BE2C (cell line): ENCODE results near the gene B4GALT2.

ENCODE experiments used
- DNase-seq: peaks from one replicate; pipeline ENCODE4 v3.0.0-alpha.2; 2020
- H3K27me3 ChIP-seq: fragments of 250-450 bp; sonication (Bioruptor Pico); 2 replicates; pipeline ENCODE4 v1.5.1; 2020; ENCODE audit warnings: mild to moderate bottlenecking
- H3K36me3 ChIP-seq: fragments of 250-450 bp; sonication (Bioruptor Pico); 2 replicates; pipeline ENCODE4 v1.5.1; 2020; ENCODE audit warnings: mild to moderate bottlenecking
- H3K4me1 ChIP-seq: fragments of 250-450 bp; sonication (Bioruptor Pico); 2 replicates; pipeline ENCODE4 v1.5.1; 2020
- H3K4me3 ChIP-seq: 2 replicates; pipeline ENCODE4 v1.5.1; 2011; ENCODE audit warnings: low read depth, low read length
- H3K9me3 ChIP-seq: fragments of 250-450 bp; sonication (Bioruptor Pico); 2 replicates; pipeline ENCODE4 v1.5.1; 2020
- CTCF ChIP-seq: IDR thresholded peaks from 2 replicates; pipeline ENCODE4 v1.5.1; 2012; ENCODE audit warnings: mild to moderate bottlenecking, low read depth, low read length

Gene B4GALT2

GRCh38 chr1:44012404-44012803 lies 33.4 kb downstream of the B4GALT2 start:
- Histone ChIP-seq H3K27me3 (no peaks in the 10 kb centered on the region), H3K4me3 (no peak overlapping the region), H3K9me3 (no peaks in the 10 kb centered on the region), H3K4me1 (no peaks in the 10 kb centered on the region), H3K36me3 (no peaks in the 10 kb centered on the region)
- no peak for TF ChIP-seq CTCF
- no peak for DNase-seq

DNA sequence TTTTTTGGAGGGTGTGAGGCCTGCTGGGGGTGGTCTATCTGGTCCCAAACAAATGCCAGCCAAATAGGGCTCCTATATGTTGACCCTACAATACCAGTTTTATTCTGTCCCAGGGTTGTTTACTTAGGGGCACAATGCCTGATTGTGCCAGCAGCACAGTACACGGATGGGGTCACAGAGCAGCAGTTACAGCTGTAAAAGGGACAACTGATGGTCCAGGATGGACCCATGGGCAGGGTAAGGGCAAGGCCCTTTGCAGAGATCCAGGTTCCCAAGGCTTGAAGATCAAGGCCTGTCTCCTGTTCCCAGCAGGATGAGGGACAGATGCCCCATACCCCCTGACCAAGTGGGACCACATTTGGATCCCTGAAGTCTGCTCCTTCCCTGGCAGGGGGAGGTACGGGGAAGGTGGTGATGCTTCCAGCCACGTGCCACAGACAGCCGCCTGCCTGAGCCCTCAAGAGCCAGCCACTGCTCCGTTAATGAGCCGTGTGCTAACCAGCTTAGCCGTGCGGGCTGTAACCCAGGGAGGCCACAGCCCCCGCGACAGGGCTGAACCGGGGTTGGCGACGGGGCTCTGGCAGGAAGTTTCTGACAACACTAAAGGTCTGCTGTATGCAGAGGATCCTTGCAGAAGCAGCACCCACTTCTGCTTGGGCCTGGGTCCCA lies 34.1 kb downstream of the B4GALT2 start:
- Histone ChIP-seq H3K27me3 (no peaks in the 10 kb centered on the region), H3K4me3 (no peak overlapping the region), H3K36me3 (no peaks in the 10 kb centered on the region), H3K9me3 (no peaks in the 10 kb centered on the region), H3K4me1 (no peaks in the 10 kb centered on the region)
- no peak for TF ChIP-seq CTCF
- no peak for DNase-seq

DNA sequence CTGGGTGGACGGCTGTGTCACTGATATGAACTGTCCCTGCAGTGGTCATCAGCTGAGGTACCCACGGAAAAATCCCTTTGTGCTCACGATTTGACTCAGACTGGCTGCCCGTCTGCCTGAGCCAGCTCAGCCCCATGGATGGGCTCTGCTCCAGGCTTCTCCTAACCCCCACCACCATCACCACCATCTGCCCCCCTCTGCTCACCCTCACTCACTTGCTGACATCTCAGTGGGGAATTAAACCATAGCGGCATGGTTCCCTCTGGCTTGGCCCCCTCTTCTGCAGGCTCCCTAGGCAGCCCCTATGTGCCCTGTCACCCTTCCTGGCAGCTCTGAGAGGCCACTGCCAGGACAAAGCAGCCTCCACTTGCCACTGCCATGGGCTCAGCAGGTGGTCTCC lies 34.9 kb downstream of the B4GALT2 start:
- no peaks in the 10 kb centered on the region for H3K9me3 ChIP-seq
- no peak overlapping the region for H3K4me3 ChIP-seq
- H3K36me3 ChIP-seq: no peaks in the 10 kb centered on the region
- DNase-seq: no peak
- no peak for TF ChIP-seq CTCF
- no peaks in the 10 kb centered on the region for H3K27me3 ChIP-seq
- no peaks in the 10 kb centered on the region for H3K4me1 ChIP-seq

DNA sequence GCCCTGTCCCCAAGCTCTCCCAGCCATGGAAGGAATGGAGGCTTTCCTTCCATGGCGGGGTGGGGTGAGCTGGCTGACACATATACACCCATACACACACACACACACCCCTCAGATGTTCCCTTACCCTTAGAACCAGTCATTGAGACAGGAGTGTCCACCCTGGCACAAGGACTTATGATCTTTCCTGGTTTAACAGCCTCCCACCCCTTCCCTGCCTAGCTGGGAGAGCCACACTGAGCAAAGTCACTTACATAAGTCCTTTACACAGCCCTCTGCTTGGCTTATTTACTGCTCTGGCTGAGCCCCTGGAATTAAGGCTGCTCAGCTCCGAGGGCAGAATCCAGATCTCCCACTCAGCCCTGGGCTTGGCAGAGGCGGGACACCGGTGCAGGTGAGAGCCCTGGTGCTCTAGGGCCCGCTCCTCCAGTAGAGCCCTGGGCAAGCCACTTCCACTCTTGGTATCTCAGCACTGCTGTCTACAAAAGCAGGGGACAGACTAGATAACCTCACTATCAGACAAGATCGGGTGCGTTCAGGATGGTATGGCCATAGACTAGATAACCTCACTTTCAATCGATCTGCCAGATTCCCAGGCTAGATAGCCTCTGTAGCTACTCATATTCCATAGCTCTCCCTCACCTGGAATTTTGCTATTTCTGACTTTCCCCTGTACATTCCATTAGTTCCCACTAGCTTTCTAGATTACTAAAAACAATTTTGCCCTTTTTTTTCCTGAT lies 35.5 kb downstream of the B4GALT2 start:
- TF ChIP-seq CTCF: no peak

GRCh38 chr1:44015206-44015605 lies 36.2 kb downstream of the B4GALT2 start:
- DNase-seq: no peak
- H3K27me3 ChIP-seq: no peaks in the 10 kb centered on the region
- H3K4me3 ChIP-seq: no peak overlapping the region
- no peak for TF ChIP-seq CTCF
- no peaks in the 10 kb centered on the region for H3K9me3 ChIP-seq
- no peaks in the 10 kb centered on the region for H3K36me3 ChIP-seq
- no peaks in the 10 kb centered on the region for H3K4me1 ChIP-seq

More for the DNA sequence above, 35.5 kb downstream of the B4GALT2 start:
- Histone ChIP-seq H3K4me1 (no peaks in the 10 kb centered on the region), H3K27me3 (no peaks in the 10 kb centered on the region), H3K9me3 (no peaks in the 10 kb centered on the region), H3K36me3 (no peaks in the 10 kb centered on the region), H3K4me3 (no peak overlapping the region)
- no peak for DNase-seq
